Right renal pelvis (tissue), 4 donors: ENCODE data around the gene SFN. TPM values are rescaled to one million over a fixed set of nuclear protein-coding genes. Genes with fewer than 3 reads are reported as not detected.

Source experiments
- DNase-seq, 4 donors: peaks; one replicate each; pipeline ENCODE4 v3.0.0-alpha.2; 2013; ENCODE audit warnings: low read depth in 4 of 4, low spot score in 3 of 4, missing footprints in 1 of 4
- polyA plus RNA-seq, 4 donors: library from polyadenylated mRNA; unstranded; fragments of 120-200 nt; gene quantifications; one replicate each; pipeline ENCODE4 v1.2.1, GENCODE V29; 2013; ENCODE audit not compliant: insufficient read length in 4 of 4

Gene SFN
- polyA plus RNA-seq, 4 donors = 0.58 to 0.91 (median 0.72) TPM

DNA sequence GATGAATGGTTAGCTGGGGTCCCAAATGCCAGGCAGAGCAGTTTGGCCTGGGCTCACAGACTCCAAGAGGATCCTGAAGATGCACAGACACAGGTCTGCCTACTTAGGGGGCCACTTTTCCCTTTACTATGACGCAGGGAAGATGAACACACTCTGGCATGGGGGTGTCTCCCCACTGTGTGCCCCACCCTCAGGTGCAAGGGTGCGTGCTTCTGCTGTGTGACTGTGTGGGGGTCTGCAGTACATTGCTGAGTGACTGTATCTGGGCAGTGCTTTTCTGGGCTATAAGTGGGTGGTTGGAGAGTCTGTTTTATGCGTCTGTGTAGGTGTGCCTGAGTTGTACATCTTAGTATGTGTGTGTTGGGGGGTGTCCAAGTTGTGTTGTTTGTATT lies 47.0 kb downstream of the SFN start:
- DNase-seq = no peak

DNA sequence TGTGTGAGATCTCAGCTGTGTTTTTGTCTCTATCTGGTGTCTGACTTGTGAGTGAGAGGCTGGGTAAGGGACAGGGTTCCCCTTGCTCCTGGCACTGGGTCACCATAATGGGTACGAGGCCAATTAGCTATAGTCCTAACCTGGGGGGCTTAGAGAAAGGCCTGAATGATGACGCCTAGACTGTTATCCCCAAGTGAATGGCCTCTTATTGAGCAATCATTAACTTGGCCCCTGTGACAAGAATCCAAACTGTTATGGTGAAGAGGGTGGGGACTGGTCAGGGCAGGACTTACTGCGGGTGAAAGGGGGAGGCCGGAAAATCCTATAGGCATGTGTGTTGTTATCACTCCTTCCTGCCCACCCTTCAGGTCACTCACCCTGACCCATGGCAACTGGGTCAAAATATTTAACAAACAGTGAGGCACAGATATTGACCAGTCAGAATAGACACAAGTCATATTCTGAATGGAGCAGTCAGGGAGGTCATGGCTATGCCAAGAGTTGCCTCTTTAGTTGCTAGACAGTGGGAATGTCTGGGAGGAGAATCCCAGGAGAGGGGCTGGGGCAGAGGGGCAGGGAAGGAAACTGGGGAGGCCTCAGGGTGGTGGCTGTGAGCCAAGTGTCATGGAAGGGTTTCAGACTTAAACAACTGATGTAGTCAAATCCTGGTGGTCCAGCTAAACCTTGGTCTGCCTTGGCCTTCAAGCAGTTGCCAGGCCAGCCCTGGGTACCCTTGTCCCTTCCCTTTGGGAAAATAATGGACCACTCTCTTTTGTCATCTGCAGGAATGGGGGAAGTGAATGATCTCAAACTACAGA lies 47.6 kb downstream of the SFN start:
- no peak for DNase-seq

DNA sequence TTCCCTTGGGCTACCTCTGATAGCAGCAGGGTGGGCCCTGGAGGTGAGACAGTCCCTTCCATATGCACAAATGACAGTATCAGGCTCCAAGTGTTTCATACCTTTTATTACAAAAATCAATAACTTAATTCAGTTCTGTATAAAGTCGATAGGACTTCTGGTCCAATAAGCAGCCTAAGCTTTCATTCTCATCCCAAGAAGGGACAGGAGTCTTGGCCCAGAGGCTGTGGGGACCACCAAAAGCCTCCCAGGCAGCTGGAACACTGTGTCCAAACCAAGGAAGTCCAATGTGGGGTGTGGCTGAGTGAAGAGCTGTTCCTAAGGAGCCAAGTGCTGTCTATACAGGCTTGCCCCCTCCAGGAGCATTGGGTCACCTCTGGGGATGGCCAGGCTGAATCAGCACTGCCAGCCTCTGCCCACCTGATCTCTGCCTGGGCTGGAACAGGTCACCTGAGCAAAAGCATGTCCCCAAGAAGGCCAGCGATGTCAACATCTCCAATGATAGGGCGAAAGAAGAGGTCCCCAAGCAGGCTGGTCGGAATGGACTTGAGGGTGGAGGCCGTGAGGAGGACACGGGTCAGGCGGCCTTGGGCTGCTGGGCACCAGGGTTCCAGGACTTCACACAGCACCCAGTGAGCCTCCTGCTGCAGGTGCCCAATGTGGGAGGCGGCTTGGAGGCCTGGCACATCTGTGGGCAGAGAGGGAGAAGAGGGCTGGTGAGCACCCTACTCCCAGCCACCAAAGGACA lies 48.6 kb downstream of the SFN start:
- no peak for DNase-seq

- no peak for DNase-seq
Measured at GRCh38 chr1:26912147-26912490, 49.2 kb downstream of the SFN start.

DNA sequence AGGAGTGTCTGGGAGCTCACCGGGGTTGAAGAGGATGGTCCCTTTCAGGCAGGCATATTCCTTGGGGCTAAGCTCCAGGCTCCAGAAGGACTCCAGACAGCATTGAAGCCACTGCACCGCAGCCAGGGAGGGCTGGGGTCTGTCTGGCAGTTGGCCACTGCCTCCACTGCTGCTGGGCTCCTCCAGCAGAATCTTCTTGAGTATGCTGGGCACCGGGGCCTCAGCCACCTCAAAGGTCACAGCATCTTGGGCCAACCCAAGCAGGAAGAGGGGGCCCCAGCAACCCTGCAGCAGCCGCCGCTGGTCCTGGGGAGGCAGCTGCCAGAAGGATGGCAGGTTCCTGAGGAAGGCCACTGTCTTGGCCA lies 50.4 kb downstream of the SFN start:
- DNase-seq = no peak

Other genes starting within 250 kb of the SFN start
- 100 to 1,000 TPM in 1 of 4 donors, 10 to 100 TPM in 3; 85.5 to 102 (median 90.5) TPM for gene ARID1A, start 167.1 kb upstream of the SFN start, polyA plus RNA-seq
- 10 to 100 TPM; 18.1 to 19.1 (median 18.5) TPM for gene PIGV, start 75.2 kb upstream of the SFN start, polyA plus RNA-seq
- 10 to 100 TPM; 20.7 to 23.2 (median 22.1) TPM for gene ZDHHC18, start 36.5 kb upstream of the SFN start, polyA plus RNA-seq
- 10 to 100 TPM; 28.1 to 34.1 (median 29.8) TPM for gene GPN2, start 27.1 kb downstream of the SFN start, polyA plus RNA-seq
- 10 to 100 TPM; 12.0 to 17.0 (median 14.7) TPM for gene GPATCH3, start 37.3 kb downstream of the SFN start, polyA plus RNA-seq
- gene NR0B2, start 50.8 kb downstream of the SFN start, polyA plus RNA-seq = 1 to 10 TPM; 1.2 to 1.8 (median 1.6) TPM
- 10 to 100 TPM; 86.4 to 99.3 (median 90.3) TPM for gene NUDC, start 58.6 kb downstream of the SFN start, polyA plus RNA-seq
- gene KDF1, start 97.3 kb downstream of the SFN start, polyA plus RNA-seq = 10 to 100 TPM in 2 of 4 donors, 1 to 10 TPM in 2; 9.2 to 11.1 (median 10.0) TPM
- gene TRNP1, start 130.5 kb downstream of the SFN start, polyA plus RNA-seq = 1 to 10 TPM; 6.3 to 8.1 (median 7.9) TPM
- 1 to 10 TPM in 3 of 4 donors, under 1 TPM in 1; 0.80 to 1.2 (median 1.1) TPM for gene TENT5B, start 149.7 kb downstream of the SFN start, polyA plus RNA-seq